H9 (cell line): Measurements from ENCODE around the gene ATP8B4. TPM values are rescaled to one million over a fixed set of nuclear protein-coding genes. Genes with fewer than 3 reads are reported as not detected.

Experiments used
- DNase-seq: peaks from one replicate; pipeline ENCODE4 v3.0.0-alpha.2; 2017
- H2AFZ ChIP-seq: one replicate; pipeline ENCODE4 v1.6.1; 2013; ENCODE audit warnings: mild to moderate bottlenecking, low read length, control low read depth, moderate library complexity
- H2AK5ac ChIP-seq: 2 replicates; pipeline ENCODE4 v1.6.1; 2013; ENCODE audit warnings: low read length, control low read depth, mixed read lengths; ENCODE audit not compliant: insufficient read length
- H2BK120ac ChIP-seq: one replicate; pipeline ENCODE4 v1.6.1; 2013; ENCODE audit warnings: low read depth, mild to moderate bottlenecking, low read length, control low read depth, inconsistent platforms; ENCODE audit not compliant: poor library complexity, severe bottlenecking
- H2BK12ac ChIP-seq: 2 replicates; pipeline ENCODE4 v1.6.1; 2013; ENCODE audit warnings: low read length, control low read depth, mixed read lengths, low read depth; ENCODE audit not compliant: insufficient read length
- H2BK15ac ChIP-seq: 2 replicates; pipeline ENCODE4 v1.6.1; 2013; ENCODE audit warnings: low read depth, low read length, control low read depth
- H2BK20ac ChIP-seq: one replicate; pipeline ENCODE4 v1.6.1; 2013; ENCODE audit warnings: low read depth, mild to moderate bottlenecking, low read length, control low read depth, inconsistent platforms; ENCODE audit not compliant: poor library complexity, severe bottlenecking
- H2BK5ac ChIP-seq: 2 replicates; pipeline ENCODE4 v1.6.1; 2013; ENCODE audit warnings: low read length, control low read depth, mixed read lengths; ENCODE audit not compliant: insufficient read length
- H3K14ac ChIP-seq: 2 replicates; pipeline ENCODE4 v1.6.1; 2013; ENCODE audit warnings: low read length, control low read depth; ENCODE audit not compliant: insufficient read depth
- H3K18ac ChIP-seq: 2 replicates; pipeline ENCODE4 v1.6.1; 2013; ENCODE audit warnings: low read depth, mild to moderate bottlenecking, mixed read lengths, low read length, control low read depth; ENCODE audit not compliant: insufficient read length
- H3K23ac ChIP-seq: 2 replicates; pipeline ENCODE4 v1.6.1; 2013; ENCODE audit warnings: low read length, control low read depth, mixed read lengths, low read depth; ENCODE audit not compliant: insufficient read length
- H3K23me2 ChIP-seq: 2 replicates; pipeline ENCODE4 v1.6.1; 2013; ENCODE audit warnings: low read depth, mild to moderate bottlenecking, mixed read lengths, low read length, control low read depth; ENCODE audit not compliant: insufficient read length, poor library complexity, severe bottlenecking
- H3K27ac ChIP-seq: 2 replicates; pipeline ENCODE4 v1.5.1; 2013; ENCODE audit warnings: low read length, control low read depth, mixed read lengths, low read depth; ENCODE audit not compliant: insufficient read length
- H3K27me3 ChIP-seq: 2 replicates; pipeline ENCODE4 v1.6.1; 2013; ENCODE audit warnings: low read length, control low read depth, inconsistent platforms; ENCODE audit not compliant: insufficient read depth
- H3K4ac ChIP-seq: 2 replicates; pipeline ENCODE4 v1.6.1; 2013; ENCODE audit warnings: low read depth, mild to moderate bottlenecking, control low read depth, inconsistent platforms, low read length, moderate library complexity
- H3K4me1 ChIP-seq: 2 replicates; pipeline ENCODE4 v1.6.1; 2013; ENCODE audit warnings: low read length, control low read depth, inconsistent platforms; ENCODE audit not compliant: insufficient read depth
- H3K4me2 ChIP-seq: 2 replicates; pipeline ENCODE4 v1.6.1; 2013; ENCODE audit warnings: low read length, control low read depth, mixed read lengths; ENCODE audit not compliant: insufficient read length, insufficient read depth
- H3K56ac ChIP-seq: 2 replicates; pipeline ENCODE4 v1.6.1; 2013; ENCODE audit warnings: low read depth, mild to moderate bottlenecking, mixed read lengths, low read length, control low read depth; ENCODE audit not compliant: insufficient read length
- H3K79me1 ChIP-seq: 2 replicates; pipeline ENCODE4 v1.6.1; 2013; ENCODE audit warnings: low read depth, mild to moderate bottlenecking, moderate library complexity, low read length, control low read depth, inconsistent platforms; ENCODE audit not compliant: insufficient read depth, poor library complexity, severe bottlenecking
- H3K79me2 ChIP-seq: 2 replicates; pipeline ENCODE4 v1.6.1; 2013; ENCODE audit warnings: low read length, control low read depth, inconsistent platforms; ENCODE audit not compliant: insufficient read depth
- H3K9ac ChIP-seq: 2 replicates; pipeline ENCODE4 v1.6.1; 2013; ENCODE audit warnings: low read length, control low read depth, mixed read lengths; ENCODE audit not compliant: insufficient read length; ENCODE audit errors: extremely low read depth
- H3K9me3 ChIP-seq: one replicate; pipeline ENCODE4 v1.6.1; 2013; ENCODE audit warnings: low read depth, low read length, inconsistent platforms; ENCODE audit not compliant: control insufficient read depth
- H3T11ph ChIP-seq: one replicate; pipeline ENCODE4 v1.6.1; 2013; ENCODE audit warnings: mild to moderate bottlenecking, low read length, control low read depth, inconsistent platforms
- H4K20me1 ChIP-seq: one replicate; pipeline ENCODE4 v1.6.1; 2013; ENCODE audit not compliant: control insufficient read depth, insufficient read length, insufficient read depth
- H4K5ac ChIP-seq: 2 replicates; pipeline ENCODE4 v1.6.1; 2013; ENCODE audit warnings: low read depth, mild to moderate bottlenecking, mixed read lengths, low read length, control low read depth; ENCODE audit not compliant: insufficient read length
- H4K8ac ChIP-seq: replicated peaks from 2 replicates; pipeline ENCODE4 v1.6.1; 2013; ENCODE audit warnings: low read length, control low read depth, mixed read lengths, low read depth; ENCODE audit not compliant: insufficient read length
- H4K91ac ChIP-seq: 2 replicates; pipeline ENCODE4 v1.6.1; 2013; ENCODE audit warnings: low read depth, mild to moderate bottlenecking, moderate library complexity, mixed read lengths, low read length, control low read depth; ENCODE audit not compliant: insufficient read length
- H3K27ac Mint-ChIP-seq, 3 experiments: 2 replicates in 2 of 3; 3 replicates in 1 of 3; pipeline ENCODE4 v1.8.0; 2020 to 2021; ENCODE audit warnings: mixed read lengths in 3 of 3, mild to moderate bottlenecking in 1 of 3, moderate library complexity in 1 of 3
- H3K27me3 Mint-ChIP-seq: 2 replicates; pipeline ENCODE4 v1.8.0; 2021; ENCODE audit warnings: low read depth, mild to moderate bottlenecking, moderate library complexity, mixed read lengths
- H3K36me3 Mint-ChIP-seq, 3 experiments: 2 replicates in 2 of 3; 3 replicates in 1 of 3; pipeline ENCODE4 v1.8.0; 2020 to 2021; ENCODE audit warnings: low read depth in 3 of 3, mixed read lengths in 3 of 3; ENCODE audit not compliant: insufficient read depth in 1 of 3
- H3K4me1 Mint-ChIP-seq, 2 experiments: 2 replicates each; pipeline ENCODE4 v1.8.0; 2020; ENCODE audit warnings: mixed read lengths in 2 of 2
- H3K4me3 Mint-ChIP-seq, 2 experiments: 2 replicates in 1 of 2; 3 replicates in 1 of 2; pipeline ENCODE4 v1.8.0; 2020 to 2021; ENCODE audit warnings: mild to moderate bottlenecking in 2 of 2, mixed read lengths in 2 of 2, moderate library complexity in 1 of 2
- H3K9me3 Mint-ChIP-seq, 2 experiments: 2 replicates in 1 of 2; 3 replicates in 1 of 2; pipeline ENCODE4 v1.8.0; 2020; ENCODE audit warnings: mild to moderate bottlenecking in 2 of 2, mixed read lengths in 2 of 2, moderate library complexity in 1 of 2
- WGBS: extraction: QIAGEN DNeasy Blood & Tissue Kit; methylation state at CpG from one replicate; pipeline ENCODE4 v1.1.7; 2013; ENCODE audit warnings: missing lambda C conversion rate, low lambda C conversion rate, mixed read lengths; ENCODE audit not compliant: insufficient read length; ENCODE audit errors: extremely low coverage; 5-methylcytosine and 5-hydroxymethylcytosine counted together
- total RNA-seq: library from RNA; stranded (reverse); gene quantifications from 2 replicates; pipeline ENCODE4 v1.2.1, GENCODE V29; 2021
- TF ChIP-seq, protein P1 (sequence below): fragments of 200-600 bp; sonication (generic); conservative IDR thresholded peaks from 3 replicates; pipeline ENCODE4 v1.8.0; 2021; ENCODE audit warnings: antibody characterized with exemption, mild to moderate bottlenecking

Gene ATP8B4
- total RNA-seq, 1 experiment from 2014 or later: 0.52 TPM

DNA sequence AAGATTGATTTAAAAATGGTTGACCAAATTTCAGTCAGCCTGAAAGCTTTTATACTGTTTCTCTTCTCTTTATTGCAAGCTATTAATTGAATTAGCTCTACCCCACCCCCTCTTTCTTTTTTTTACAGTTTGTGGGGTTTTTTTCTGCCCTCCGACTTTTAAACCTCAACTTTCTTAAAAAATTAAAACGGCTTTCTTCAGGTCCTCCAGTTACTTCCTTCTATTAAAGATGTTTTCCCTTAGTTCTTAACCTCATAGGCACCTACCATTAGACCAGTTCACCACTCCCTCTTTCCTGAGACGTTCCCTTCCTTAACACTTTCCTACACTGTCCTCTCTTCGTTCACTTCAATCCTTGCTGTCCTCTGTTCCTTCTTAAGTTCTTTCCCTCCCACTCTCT lies 52.4 kb downstream of the ATP8B4 start:
- Mint-ChIP-seq H3K9me3 (no peaks in the 10 kb centered on the region), H3K4me3 (no peak overlapping the region), H3K27ac (peak overlapping the region in 1 of 3 experiments; percentile 2; a peak in 2 of 7 replicates), H3K36me3 (no peaks in the 10 kb centered on the region), H3K4me1 (peaks cover 4 to 9% of the 10 kb centered on the region in 2 experiments; a peak in 2 of 4 replicates), H3K27me3 (no peaks in the 10 kb centered on the region)
- Histone ChIP-seq H2AFZ (no peak overlapping the region), H3K18ac (no peak overlapping the region), H3K23me2 (no peaks in the 10 kb centered on the region), H2BK120ac (no peak overlapping the region), H3K27ac (no peak overlapping the region), H4K5ac (no peak overlapping the region), H4K91ac (no peak overlapping the region), H3K23ac (no peak overlapping the region), H3K9ac (no peak overlapping the region), H3K79me1 (no peaks in the 10 kb centered on the region), H4K8ac (no peak overlapping the region), H2AK5ac (no peak overlapping the region), H3K79me2 (no peaks in the 10 kb centered on the region), H2BK15ac (no peak overlapping the region), H3K14ac (no peak overlapping the region), H2BK5ac (no peak overlapping the region), H2BK12ac (no peak overlapping the region), H3K4ac (no peak overlapping the region), H3K4me2 (no peak overlapping the region), H2BK20ac (no peak overlapping the region), H3K4me1 (no peaks in the 10 kb centered on the region), H3K27me3 (no peaks in the 10 kb centered on the region; the same call in 1 of the 2 replicates), H3T11ph (no peak overlapping the region), H4K20me1 (no peaks in the 10 kb centered on the region), H3K56ac (no peak overlapping the region), H3K9me3 (no peaks in the 10 kb centered on the region)
- TF ChIP-seq, protein P1, sequence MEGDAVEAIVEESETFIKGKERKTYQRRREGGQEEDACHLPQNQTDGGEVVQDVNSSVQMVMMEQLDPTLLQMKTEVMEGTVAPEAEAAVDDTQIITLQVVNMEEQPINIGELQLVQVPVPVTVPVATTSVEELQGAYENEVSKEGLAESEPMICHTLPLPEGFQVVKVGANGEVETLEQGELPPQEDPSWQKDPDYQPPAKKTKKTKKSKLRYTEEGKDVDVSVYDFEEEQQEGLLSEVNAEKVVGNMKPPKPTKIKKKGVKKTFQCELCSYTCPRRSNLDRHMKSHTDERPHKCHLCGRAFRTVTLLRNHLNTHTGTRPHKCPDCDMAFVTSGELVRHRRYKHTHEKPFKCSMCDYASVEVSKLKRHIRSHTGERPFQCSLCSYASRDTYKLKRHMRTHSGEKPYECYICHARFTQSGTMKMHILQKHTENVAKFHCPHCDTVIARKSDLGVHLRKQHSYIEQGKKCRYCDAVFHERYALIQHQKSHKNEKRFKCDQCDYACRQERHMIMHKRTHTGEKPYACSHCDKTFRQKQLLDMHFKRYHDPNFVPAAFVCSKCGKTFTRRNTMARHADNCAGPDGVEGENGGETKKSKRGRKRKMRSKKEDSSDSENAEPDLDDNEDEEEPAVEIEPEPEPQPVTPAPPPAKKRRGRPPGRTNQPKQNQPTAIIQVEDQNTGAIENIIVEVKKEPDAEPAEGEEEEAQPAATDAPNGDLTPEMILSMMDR: no peak
- no peak for DNase-seq
- no CpG with 5 or more reads among the region's 4 CpGs for WGBS
